ENCODE data around the gene OLFM2.
"Not testable (repeated sequence)": the region's sequence is repeated elsewhere in the genome, so short reads cannot be mapped to it uniquely, and the experiment has no call there.

Gene OLFM2

GRCh38 chr19:9848060-9848459 lies 88.3 kb downstream of the OLFM2 start:
- no peaks in the 10 kb centered on the region for H3K9me2 ChIP-seq (replicated peaks; ENCODE audit: low read depth, low read length)
- H3K4me2 ChIP-seq (ENCODE audit: low read depth, low read length, poor library complexity, severe bottlenecking) = no peak overlapping the region
- TF ChIP-seq CTCF (conservative IDR thresholded peaks at IDR 0.05; ENCODE audit: low read length) = peak; percentile 68
- TF ChIP-seq EZH2phosphoT487 (IDR thresholded peaks at IDR 0.05; ENCODE audit: borderline replicate concordance) = no peak
- no peaks in the 10 kb centered on the region for H3K9me3 ChIP-seq (ENCODE audit: insufficient read depth, low read depth, low read length)
- no peak overlapping the region for H3K4me3 ChIP-seq (ENCODE audit: low read length, poor library complexity, severe bottlenecking)
- peaks cover 56% of the 10 kb centered on the region; the same call in 1 of the 2 replicates for H3K36me3 ChIP-seq (ENCODE audit: insufficient read depth, low read length)
- no peak overlapping the region for H3K9ac ChIP-seq (ENCODE audit: low read depth, low read length, poor library complexity, severe bottlenecking)
- no peaks in the 10 kb centered on the region for H3K27me3 ChIP-seq (ENCODE audit: insufficient read depth, low read length, poor library complexity, severe bottlenecking)
- H2AFZ ChIP-seq (ENCODE audit: low read length) = no peak overlapping the region
- H3K79me2 ChIP-seq (ENCODE audit: insufficient read depth, low read length) = peaks cover 4% of the 10 kb centered on the region; the same call in 1 of the 2 replicates
- H3K4me1 ChIP-seq (ENCODE audit: insufficient read depth, low read length, poor library complexity, severe bottlenecking) = no peaks in the 10 kb centered on the region
- H4K20me1 ChIP-seq (ENCODE audit: insufficient read depth, low read length, poor library complexity, severe bottlenecking) = no peaks in the 10 kb centered on the region
- H3F3A ChIP-seq (ENCODE audit: low read depth) = no peaks in the 10 kb centered on the region

- H2AFZ ChIP-seq (ENCODE audit: low read length) = no peak overlapping the region
- no peaks in the 10 kb centered on the region for H3K9me2 ChIP-seq (replicated peaks; ENCODE audit: low read depth, low read length)
- H3K4me2 ChIP-seq (ENCODE audit: low read depth, low read length, poor library complexity, severe bottlenecking) = no peak overlapping the region
- no peaks in the 10 kb centered on the region for H3K4me1 ChIP-seq (ENCODE audit: insufficient read depth, low read length, poor library complexity, severe bottlenecking)
- TF ChIP-seq CTCF (conservative IDR thresholded peaks at IDR 0.05; ENCODE audit: low read length) = peak; percentile 27; the same call in 1 of the 2 replicates
- TF ChIP-seq EZH2phosphoT487 (IDR thresholded peaks at IDR 0.05; ENCODE audit: borderline replicate concordance) = no peak
- H3K36me3 ChIP-seq (ENCODE audit: insufficient read depth, low read length) = peaks cover 63% of the 10 kb centered on the region; the same call in 1 of the 2 replicates
- H3K9ac ChIP-seq (ENCODE audit: low read depth, low read length, poor library complexity, severe bottlenecking) = no peak overlapping the region
- H3K79me2 ChIP-seq (ENCODE audit: insufficient read depth, low read length) = peaks cover 4% of the 10 kb centered on the region; the same call in 1 of the 2 replicates
- no peaks in the 10 kb centered on the region for H3K27me3 ChIP-seq (ENCODE audit: insufficient read depth, low read length, poor library complexity, severe bottlenecking)
- no peak overlapping the region for H3K4me3 ChIP-seq (ENCODE audit: low read length, poor library complexity, severe bottlenecking)
- H4K20me1 ChIP-seq (ENCODE audit: insufficient read depth, low read length, poor library complexity, severe bottlenecking) = no peaks in the 10 kb centered on the region
- H3F3A ChIP-seq (ENCODE audit: low read depth) = no peaks in the 10 kb centered on the region
- H3K9me3 ChIP-seq (ENCODE audit: insufficient read depth, low read depth, low read length) = no peaks in the 10 kb centered on the region
Measured at GRCh38 chr19:9847087-9847671, 89.1 kb downstream of the OLFM2 start.

GRCh38 chr19:9843626-9844273 lies 92.6 kb downstream of the OLFM2 start:
- H3K27me3 ChIP-seq (ENCODE audit: insufficient read depth, low read length, poor library complexity, severe bottlenecking); H3K9ac ChIP-seq (ENCODE audit: low read depth, low read length, poor library complexity, severe bottlenecking); H3K9me3 ChIP-seq (ENCODE audit: insufficient read depth, low read depth, low read length); H2AFZ ChIP-seq (ENCODE audit: low read length); H3K4me2 ChIP-seq (ENCODE audit: low read depth, low read length, poor library complexity, severe bottlenecking); H3K4me1 ChIP-seq (ENCODE audit: insufficient read depth, low read length, poor library complexity, severe bottlenecking); H3K4me3 ChIP-seq (ENCODE audit: low read length, poor library complexity, severe bottlenecking); H3K9me2 ChIP-seq (replicated peaks; ENCODE audit: low read depth, low read length); H4K20me1 ChIP-seq (ENCODE audit: insufficient read depth, low read length, poor library complexity, severe bottlenecking); H3F3A ChIP-seq (ENCODE audit: low read depth): not testable (repeated sequence)
- Histone ChIP-seq H3K36me3 (ENCODE audit: insufficient read depth, low read length) (peaks cover 66% of the 10 kb centered on the region; the same call in 1 of the 2 replicates), H3K79me2 (ENCODE audit: insufficient read depth, low read length) (peaks cover 14% of the 10 kb centered on the region; the same call in 1 of the 2 replicates)

All from Loucy (cell line).